GM23248 (cell line): ENCODE measurements around the gene NEUROD2. TPM values are rescaled to one million over a fixed set of nuclear protein-coding genes. Genes with fewer than 3 reads are reported as not detected.

Experiments
- DNase-seq: peaks from one replicate; pipeline ENCODE4 v3.0.0-alpha.2; 2015
- H2AFZ ChIP-seq: fragments of 200-600 bp; sonication (generic); 2 replicates; pipeline ENCODE4 v1.6.1; 2016; ENCODE audit warnings: antibody characterized with exemption
- H3F3A ChIP-seq: fragments of 200-600 bp; sonication (generic); 2 replicates; pipeline ENCODE4 v1.6.1; 2016; ENCODE audit warnings: mild to moderate bottlenecking, antibody characterized with exemption, mixed run types; ENCODE audit not compliant: insufficient read depth
- H3K27ac ChIP-seq: fragments of 200-600 bp; sonication (generic); 2 replicates; pipeline ENCODE4 v1.5.1; 2016; ENCODE audit warnings: mild to moderate bottlenecking
- H3K27me3 ChIP-seq: fragments of 200-600 bp; sonication (generic); replicated peaks from 2 replicates; pipeline ENCODE4 v1.6.1; 2016; ENCODE audit warnings: mild to moderate bottlenecking; ENCODE audit not compliant: insufficient read depth
- H3K36me3 ChIP-seq: fragments of 200-600 bp; sonication (generic); 2 replicates; pipeline ENCODE4 v1.6.1; 2016; ENCODE audit warnings: low read depth, mild to moderate bottlenecking
- H3K4me1 ChIP-seq: fragments of 200-600 bp; sonication (generic); 2 replicates; pipeline ENCODE4 v1.6.1; 2016; ENCODE audit warnings: mild to moderate bottlenecking; ENCODE audit not compliant: insufficient read depth
- H3K4me2 ChIP-seq: fragments of 200-600 bp; sonication (generic); one replicate; pipeline ENCODE4 v1.6.1; 2016; ENCODE audit warnings: mild to moderate bottlenecking; ENCODE audit not compliant: unreplicated experiment
- H3K4me3 ChIP-seq: fragments of 200-600 bp; sonication (generic); 2 replicates; pipeline ENCODE4 v1.5.1; 2016; ENCODE audit warnings: mild to moderate bottlenecking
- H3K79me2 ChIP-seq: fragments of 200-600 bp; sonication (generic); 2 replicates; pipeline ENCODE4 v1.6.1; 2016; ENCODE audit warnings: mild to moderate bottlenecking; ENCODE audit not compliant: insufficient read depth
- H3K9ac ChIP-seq: fragments of 200-600 bp; sonication (generic); 2 replicates; pipeline ENCODE4 v1.6.1; 2016; ENCODE audit warnings: mild to moderate bottlenecking
- H3K9me2 ChIP-seq: fragments of 200-600 bp; sonication (generic); 2 replicates; pipeline ENCODE4 v1.6.1; 2016; ENCODE audit warnings: mixed run types, mild to moderate bottlenecking, moderate library complexity; ENCODE audit not compliant: insufficient read depth
- H3K9me3 ChIP-seq: fragments of 200-600 bp; sonication (generic); one replicate; pipeline ENCODE4 v1.6.1; 2017; ENCODE audit warnings: low read depth
- H4K20me1 ChIP-seq: fragments of 200-600 bp; sonication (generic); 2 replicates; pipeline ENCODE4 v1.6.0; 2016; ENCODE audit not compliant: insufficient read depth
- EZH2 ChIP-seq: fragments of 200-600 bp; sonication (generic); IDR thresholded peaks from 2 replicates; pipeline ENCODE4 v1.6.1; 2018; ENCODE audit warnings: antibody characterized with exemption, mild to moderate bottlenecking; ENCODE audit not compliant: insufficient read depth, poor library complexity, severe bottlenecking
- EZH2phosphoT487 ChIP-seq: fragments of 200-600 bp; sonication (generic); IDR thresholded peaks from 2 replicates; pipeline ENCODE4 v1.6.1; 2018; ENCODE audit warnings: antibody characterized with exemption, moderate library complexity, mild to moderate bottlenecking, low read depth; ENCODE audit not compliant: insufficient read depth
- WGBS, 2 experiments: methylation state at CpG; one replicate each; pipeline ENCODE4 v1.1.6; 2015 to 2017; ENCODE audit warnings: low lambda C conversion rate in 2 of 2, low coverage in 1 of 2; ENCODE audit errors: missing lambda C conversion rate in 2 of 2; 5-methylcytosine and 5-hydroxymethylcytosine counted together
- in situ Hi-C: fragments of 300-500 bp; cut with MboI; formaldehyde crosslinking; loops from 2 replicates; pipeline ENCODE4 v1.15.0; 2020
- polyA plus RNA-seq: library from polyadenylated mRNA; unstranded; fragments of >200 nt; fragmentation: Nextera tagmentation; extraction: Ambion mirVana; gene quantifications from 2 replicates; pipeline ENCODE4 v1.2.1, GENCODE V29; 2016
- total RNA-seq: library from RNA; depleted of rRNA; stranded (reverse); fragments of >200 nt; shearing (Covaris generic); gene quantifications from 2 replicates; pipeline ENCODE4 v1.2.3, GENCODE V29; 2014

NEUROD2 gene
- total and polyA plus RNA-seq, 2 experiments from 2014 or later = not detected

DNA sequence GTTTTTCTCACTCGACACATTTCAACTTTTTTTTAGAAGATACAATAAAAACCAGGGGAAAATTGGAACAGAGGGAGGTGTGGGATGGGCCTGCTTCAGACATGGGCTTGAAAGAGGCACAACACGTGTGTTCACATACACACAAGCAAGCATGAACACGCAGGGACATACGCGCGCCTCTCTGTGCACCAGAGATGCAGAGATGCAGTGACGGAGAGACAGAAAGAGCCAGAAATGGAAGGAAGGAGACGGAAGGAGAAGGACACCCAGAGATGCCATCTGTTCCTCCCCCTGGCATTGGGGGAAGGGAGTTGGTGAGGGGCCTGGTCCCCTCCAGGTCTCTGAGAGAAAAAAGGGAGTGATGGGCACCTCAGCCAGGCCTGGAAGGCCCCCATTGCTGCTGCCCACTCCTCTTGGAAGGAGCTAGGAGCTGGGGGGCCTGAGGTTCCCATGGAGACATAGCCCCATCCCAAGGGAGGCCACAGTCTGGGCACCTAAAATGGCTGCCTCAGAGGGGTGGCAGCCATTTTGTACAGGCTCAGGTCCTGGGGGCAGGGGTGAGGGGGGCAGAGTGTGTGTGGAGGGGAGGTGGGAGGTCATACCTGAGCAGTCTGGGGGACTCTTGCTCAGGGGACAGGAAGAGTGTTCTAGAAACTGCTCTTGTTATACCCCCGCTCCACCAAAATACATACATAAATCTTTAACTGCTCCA lies 3.8 kb upstream of the NEUROD2 start:
- Histone ChIP-seq H2AFZ (no peak overlapping the region), H3K79me2 (no peaks in the 10 kb centered on the region), H3K9ac (no peak overlapping the region), H3K36me3 (no peaks in the 10 kb centered on the region), H4K20me1 (no peaks in the 10 kb centered on the region), H3K4me3 (no peak overlapping the region), H3K4me2 (no peak overlapping the region), H3K27me3 (peaks cover 27% of the 10 kb centered on the region), H3K9me3 (no peaks in the 10 kb centered on the region), H3F3A (no peaks in the 10 kb centered on the region), H3K27ac (no peak overlapping the region), H3K4me1 (no peaks in the 10 kb centered on the region), H3K9me2 (no peaks in the 10 kb centered on the region)
- in situ Hi-C loops = no loop called here
- WGBS, 2 experiments = 72 to 78% methylated on average over 9 of the region's 9 CpGs
- DNase-seq = no peak
- TF ChIP-seq EZH2 (no peak), EZH2phosphoT487 (no peak)

DNA sequence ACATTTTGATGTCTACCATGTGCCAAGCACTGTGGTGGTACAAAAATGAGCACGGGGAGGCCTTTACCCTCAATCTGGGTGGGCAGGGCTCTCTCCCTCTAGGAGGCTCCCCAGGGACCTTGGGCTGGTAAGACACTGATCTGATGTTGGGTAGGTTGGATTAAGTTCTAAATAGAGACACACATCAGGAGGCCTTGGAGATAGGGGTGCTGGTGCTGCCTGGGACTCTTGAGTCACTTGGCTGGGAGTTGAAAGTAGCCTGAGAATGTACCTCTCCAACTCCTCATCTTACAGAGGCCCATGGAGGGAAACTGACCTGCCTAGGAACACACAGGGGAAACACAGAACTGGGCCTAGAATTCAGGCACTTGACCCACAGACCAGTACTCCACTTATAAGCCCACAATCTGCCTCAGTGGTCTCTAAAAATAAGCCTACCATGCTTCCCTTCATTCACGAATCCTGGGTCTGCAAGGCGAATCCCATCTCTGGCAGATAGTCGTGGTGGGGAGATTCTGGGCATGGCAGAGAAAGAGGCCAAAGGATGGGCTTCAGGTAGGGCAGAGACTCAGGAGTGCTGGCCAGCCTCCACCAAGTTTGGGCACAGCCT lies 1.8 kb upstream of the NEUROD2 start:
- DNase-seq = no peak
- H3K9me2 ChIP-seq = no peaks in the 10 kb centered on the region
- no peaks in the 10 kb centered on the region for H4K20me1 ChIP-seq
- in situ Hi-C loops = no loop called here
- H2AFZ ChIP-seq = no peak overlapping the region
- H3K36me3 ChIP-seq = no peaks in the 10 kb centered on the region
- TF ChIP-seq EZH2 (no peak), EZH2phosphoT487 (no peak)
- no peaks in the 10 kb centered on the region for H3K79me2 ChIP-seq
- no peak overlapping the region for H3K4me3 ChIP-seq
- no peaks in the 10 kb centered on the region for H3F3A ChIP-seq
- H3K4me2 ChIP-seq = no peak overlapping the region
- no peaks in the 10 kb centered on the region for H3K4me1 ChIP-seq
- WGBS, 2 experiments = 58 to 59% methylated on average over 4 of the region's 4 CpGs
- peaks cover 47% of the 10 kb centered on the region for H3K27me3 ChIP-seq
- no peak overlapping the region for H3K9ac ChIP-seq
- no peaks in the 10 kb centered on the region for H3K9me3 ChIP-seq
- H3K27ac ChIP-seq = no peak overlapping the region

DNA sequence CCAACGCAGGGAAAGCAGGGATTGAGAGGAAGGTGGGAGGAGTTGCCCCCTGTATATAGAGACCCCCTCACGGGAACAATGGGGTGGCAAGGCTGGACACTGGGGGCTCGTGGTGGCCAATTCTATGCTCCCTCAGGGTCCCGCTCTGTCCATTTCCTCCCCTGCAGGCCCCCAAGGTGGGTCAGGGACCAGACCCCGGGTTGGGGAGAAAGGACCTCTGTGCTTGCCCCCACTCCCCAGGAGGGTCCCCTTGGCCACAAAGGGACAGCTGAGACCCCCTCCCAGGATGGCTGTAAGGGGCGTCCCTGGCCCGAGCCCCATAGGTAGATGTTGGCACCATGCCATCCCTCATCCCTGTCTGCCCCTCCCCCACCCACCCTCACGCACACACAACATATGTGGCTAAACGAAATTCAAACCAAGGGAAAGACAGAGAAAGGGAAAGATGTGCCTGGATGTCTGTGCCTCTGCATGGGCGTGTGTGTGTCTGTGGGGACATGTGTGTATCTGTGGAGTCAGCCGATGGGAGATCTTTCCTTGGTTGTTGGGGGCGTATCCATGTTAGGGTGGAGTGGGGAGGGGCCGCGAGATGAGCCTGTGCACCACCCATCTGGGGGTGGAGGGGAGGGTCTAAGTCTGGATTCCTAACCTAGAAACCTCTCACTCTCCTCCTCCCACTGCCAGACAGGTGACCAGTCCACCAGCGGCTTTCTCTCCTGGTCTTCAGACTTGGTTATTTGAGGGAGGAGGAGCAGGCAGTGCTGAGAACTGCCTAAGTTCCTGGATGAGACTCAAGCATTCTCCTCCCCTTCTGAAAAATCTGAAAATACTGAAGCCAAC lies 642 bp upstream of the NEUROD2 start:
- Histone ChIP-seq H3K4me2 (no peak overlapping the region), H3K9me2 (no peaks in the 10 kb centered on the region), H3K79me2 (no peaks in the 10 kb centered on the region), H3K36me3 (no peaks in the 10 kb centered on the region), H2AFZ (no peak overlapping the region), H3K9me3 (no peaks in the 10 kb centered on the region), H4K20me1 (no peaks in the 10 kb centered on the region), H3K27me3 (peaks cover 59% of the 10 kb centered on the region), H3K27ac (no peak overlapping the region), H3K4me3 (no peak overlapping the region), H3K9ac (no peak overlapping the region), H3K4me1 (no peaks in the 10 kb centered on the region), H3F3A (no peaks in the 10 kb centered on the region)
- TF ChIP-seq EZH2phosphoT487 (no peak), EZH2 (no peak)
- 14 to 16% methylated on average over 13 to 15 of the region's 15 CpGs for WGBS, 2 experiments
- in situ Hi-C loops = no loop called here
- no peak for DNase-seq

DNA sequence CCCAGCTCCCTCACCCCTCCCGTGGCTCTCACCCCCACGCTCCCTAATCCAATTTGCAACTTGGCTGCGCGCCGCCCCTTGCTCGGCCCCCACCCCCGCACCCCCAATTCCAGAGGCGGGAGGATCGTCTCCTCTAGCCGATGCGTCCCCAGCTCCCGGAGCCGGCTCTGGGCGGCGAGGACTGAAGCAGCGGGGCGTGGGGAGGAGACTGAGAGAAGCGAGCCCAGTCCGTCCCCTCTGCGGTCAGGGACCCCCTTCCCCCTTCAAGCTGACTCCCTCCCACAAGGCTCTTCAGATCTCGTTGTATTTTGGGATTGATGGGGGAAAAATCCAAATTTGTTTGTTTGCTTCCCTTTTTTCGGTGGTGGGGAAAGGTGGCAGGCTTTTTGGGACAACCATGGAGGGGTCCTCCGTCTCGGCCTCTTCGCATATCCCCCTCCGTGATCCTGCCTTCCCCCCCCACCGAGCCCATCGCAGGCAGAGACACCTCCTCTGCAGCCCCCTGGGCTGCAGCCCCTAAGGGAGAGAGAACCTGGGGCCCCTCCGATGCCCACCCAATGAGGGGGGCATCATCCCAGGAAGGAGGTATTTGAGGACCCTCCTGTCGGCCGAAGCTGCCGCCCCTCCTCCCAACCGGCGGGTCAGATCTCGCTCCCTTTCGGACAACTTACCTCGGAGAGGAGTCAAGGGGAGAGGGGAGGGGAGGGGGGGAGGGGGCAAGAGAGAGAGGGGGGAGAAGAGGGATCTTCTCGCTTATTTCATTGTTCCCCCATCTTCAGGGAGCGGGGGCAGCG lies 466 bp downstream of the NEUROD2 start:
- H2AFZ ChIP-seq = no peak overlapping the region
- H3K9me3 ChIP-seq = no peaks in the 10 kb centered on the region
- H3K4me1 ChIP-seq = no peaks in the 10 kb centered on the region
- H4K20me1 ChIP-seq = no peaks in the 10 kb centered on the region
- H3K4me3 ChIP-seq = no peak overlapping the region
- peaks cover 70% of the 10 kb centered on the region for H3K27me3 ChIP-seq
- H3K79me2 ChIP-seq = no peaks in the 10 kb centered on the region
- in situ Hi-C loops = no loop called here
- no peaks in the 10 kb centered on the region for H3F3A ChIP-seq
- TF ChIP-seq EZH2 = peak; percentile 91
- peak; percentile 85 for TF ChIP-seq EZH2phosphoT487
- no peak overlapping the region for H3K4me2 ChIP-seq
- no peaks in the 10 kb centered on the region for H3K36me3 ChIP-seq
- DNase-seq = no peak
- WGBS, 2 experiments = 3 to 4% methylated on average over 20 to 40 of the region's 40 CpGs
- no peak overlapping the region for H3K9ac ChIP-seq
- H3K9me2 ChIP-seq = no peaks in the 10 kb centered on the region
- no peak overlapping the region for H3K27ac ChIP-seq
